Mucosa of rectum (tissue), 2 donors: ENCODE measurements around the gene PABPC1L.
A peak's percentile ranks its signal among the peaks of the same experiment; 100 is the strongest.
"Not testable (repeated sequence)": the region's sequence is repeated elsewhere in the genome, so short reads cannot be mapped to it uniquely, and the experiment has no call there.

ENCODE experiments used
- H3K27ac ChIP-seq, 2 donors: one replicate each; pipeline ENCODE4 v1.7.0; 2013; ENCODE audit warnings: inconsistent platforms in 2 of 2, low read depth in 2 of 2, low read length in 2 of 2
- H3K27me3 ChIP-seq, 2 donors: one replicate each; pipeline ENCODE4 v1.7.0; 2013; ENCODE audit warnings: low read length in 2 of 2; ENCODE audit not compliant: control insufficient read depth in 2 of 2, insufficient read depth in 2 of 2
- H3K36me3 ChIP-seq, 2 donors: one replicate each; pipeline ENCODE4 v1.7.0; 2013; ENCODE audit warnings: low read length in 2 of 2; ENCODE audit not compliant: control insufficient read depth in 2 of 2, insufficient read depth in 2 of 2
- H3K4me1 ChIP-seq, 2 donors: one replicate each; pipeline ENCODE4 v1.7.0; 2013; ENCODE audit warnings: low read length in 2 of 2, mild to moderate bottlenecking in 1 of 2; ENCODE audit not compliant: control insufficient read depth in 2 of 2, insufficient read depth in 2 of 2
- H3K4me3 ChIP-seq, 2 donors: one replicate each; pipeline ENCODE4 v1.7.0; 2013; ENCODE audit warnings: low read length in 2 of 2
- H3K9ac ChIP-seq, 2 donors: one replicate each; pipeline ENCODE4 v1.7.0; 2013; ENCODE audit warnings: low read length in 2 of 2, low read depth in 1 of 2, mild to moderate bottlenecking in 1 of 2
- H3K9me3 ChIP-seq, 2 donors: one replicate each; pipeline ENCODE4 v1.7.0; 2013; ENCODE audit warnings: low read length in 2 of 2; ENCODE audit not compliant: control insufficient read depth in 2 of 2
- donor health status: healthy.
- donor health status: Normal muscosa, but diverticular disease.

Gene PABPC1L

DNA sequence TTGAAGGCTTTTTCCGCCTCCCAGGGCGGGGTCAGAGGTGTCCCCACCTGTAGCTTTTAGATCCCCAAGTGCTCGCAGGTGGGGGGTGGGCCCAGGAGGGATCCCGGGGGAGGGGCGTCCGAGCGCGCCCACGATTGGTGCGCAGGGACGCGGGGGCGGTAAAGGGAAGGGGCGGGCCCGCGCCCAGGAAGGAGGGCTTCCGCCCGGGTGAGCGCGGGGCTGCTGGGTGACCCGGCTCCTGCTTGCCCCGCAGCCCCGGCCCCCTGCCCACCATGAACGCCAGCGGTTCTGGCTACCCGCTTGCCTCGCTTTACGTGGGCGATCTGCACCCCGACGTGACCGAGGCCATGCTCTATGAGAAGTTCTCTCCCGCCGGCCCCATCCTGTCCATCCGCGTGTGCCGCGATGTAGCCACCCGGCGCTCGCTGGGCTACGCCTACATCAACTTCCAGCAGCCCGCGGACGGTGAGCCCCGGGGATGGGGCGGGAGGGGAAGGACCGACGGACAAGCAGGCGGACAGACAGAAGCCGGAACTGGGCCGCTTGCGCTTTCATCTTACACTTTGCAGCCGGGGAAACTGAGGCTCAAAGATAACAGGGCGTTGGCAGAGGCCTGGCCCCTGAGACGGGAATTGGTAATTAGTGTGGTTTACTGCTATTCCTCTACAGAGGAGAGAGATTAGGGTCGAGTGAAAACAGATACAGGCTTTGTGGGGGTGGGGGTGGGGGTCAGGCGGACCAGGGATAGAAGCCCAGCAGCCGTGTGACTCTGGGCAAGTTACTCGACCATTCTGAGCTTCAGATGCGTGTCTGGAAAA lies at the start of gene PABPC1L:
Gene PABPC1L (plus strand): TSS at position 189 of the 818 bp plus-strand sequence. CDS start 84 bp downstream, at position 273.
- Histone ChIP-seq H3K27ac (peak within 1 kb of the TSS in 1 of 2 donors; percentile 4), H3K9me3 (no peaks in the 10 kb centered on the region), H3K36me3 (peaks cover 22 to 28% of the 10 kb centered on the region in 2 donors), H3K9ac (peak within 1 kb of the TSS; percentile 53), H3K27me3 (no peaks in the 10 kb centered on the region), H3K4me3 (peak within 1 kb of the TSS; percentile 62 to 70), H3K4me1 (peaks cover 7% of the 10 kb centered on the region in 2 donors)

DNA sequence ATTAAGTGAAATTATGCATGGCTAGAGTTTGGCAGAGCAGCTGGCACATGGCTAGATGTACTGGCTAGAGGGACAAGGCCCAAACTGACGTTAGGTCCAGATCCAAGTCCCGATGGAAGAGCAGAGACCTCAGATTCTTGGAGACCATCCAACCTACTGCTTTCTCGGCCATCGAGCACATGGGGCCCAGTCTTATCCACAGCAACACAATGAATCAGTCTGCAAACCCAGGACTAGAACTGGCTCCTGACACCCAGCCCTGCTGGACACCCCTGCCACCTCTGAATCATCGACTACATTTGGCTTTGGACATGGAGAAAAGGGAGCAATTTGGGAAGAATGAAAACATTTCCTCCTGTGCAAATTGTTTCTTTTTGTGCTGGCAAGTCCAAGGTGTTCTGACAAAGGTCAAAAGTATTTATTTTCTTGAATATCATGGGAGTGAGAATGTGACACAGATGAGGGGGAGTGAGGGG lies 48.3 kb upstream of the PABPC1L start:
- H3K4me3 ChIP-seq = no peak overlapping the region
- H3K4me1 ChIP-seq = peaks cover 0 to 5% of the 10 kb centered on the region in 2 donors
- no peaks in the 10 kb centered on the region for H3K9me3 ChIP-seq
- H3K27ac ChIP-seq = no peak overlapping the region
- H3K27me3 ChIP-seq = no peaks in the 10 kb centered on the region
- H3K36me3 ChIP-seq = no peaks in the 10 kb centered on the region
- H3K9ac ChIP-seq = no peak overlapping the region

DNA sequence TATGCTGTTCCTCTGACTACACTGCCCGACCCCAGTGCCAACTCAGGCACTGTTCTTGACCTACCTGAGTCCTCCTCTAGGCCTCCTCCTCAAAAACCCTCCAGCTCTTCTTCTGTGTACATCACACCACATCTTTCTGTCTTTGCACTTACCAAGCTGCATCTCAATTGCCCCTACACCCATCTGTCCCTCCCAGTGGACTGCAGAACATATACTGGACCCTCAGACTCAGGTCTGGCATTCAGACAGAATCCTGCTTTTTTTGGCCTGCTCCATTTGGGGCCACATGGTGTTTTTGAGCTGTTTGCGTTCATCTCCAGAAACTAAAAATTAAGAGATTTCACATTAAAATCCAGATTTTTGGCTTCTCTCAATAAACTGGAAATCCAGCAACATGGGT lies 47.6 kb upstream of the PABPC1L start:
- H3K9ac ChIP-seq = no peak overlapping the region
- no peaks in the 10 kb centered on the region for H3K36me3 ChIP-seq
- H3K4me1 ChIP-seq = peaks cover 3 to 4% of the 10 kb centered on the region in 2 donors
- no peak overlapping the region for H3K27ac ChIP-seq
- no peaks in the 10 kb centered on the region for H3K9me3 ChIP-seq
- H3K4me3 ChIP-seq = no peak overlapping the region
- no peaks in the 10 kb centered on the region for H3K27me3 ChIP-seq

GRCh38 chr20:44863365-44864084 lies 46.3 kb upstream of the PABPC1L start:
- not testable (repeated sequence) for H3K9ac ChIP-seq, H3K4me1 ChIP-seq, H3K4me3 ChIP-seq, H3K9me3 ChIP-seq, H3K27ac ChIP-seq, H3K27me3 ChIP-seq, H3K36me3 ChIP-seq

DNA sequence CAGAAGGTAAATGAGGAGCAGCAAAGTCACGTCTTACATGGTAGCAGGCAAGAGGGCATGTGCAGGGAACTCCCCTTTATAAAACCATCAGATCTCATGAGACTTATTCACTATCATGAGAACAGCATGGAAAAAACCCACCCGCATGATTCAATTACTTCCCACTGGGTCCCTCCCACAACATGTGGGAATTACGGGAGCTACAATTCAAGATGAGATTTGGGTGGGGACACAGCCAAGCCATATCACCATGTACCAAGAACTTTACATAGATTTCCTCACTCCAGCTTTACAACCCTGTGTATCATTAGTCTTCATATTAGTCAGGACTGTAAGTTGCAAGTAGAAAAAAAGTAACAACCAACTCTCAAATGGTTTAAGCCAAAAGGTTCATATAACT lies 45.4 kb upstream of the PABPC1L start:
- H3K4me1 ChIP-seq, H3K4me3 ChIP-seq, H3K27ac ChIP-seq, H3K9ac ChIP-seq, H3K9me3 ChIP-seq, H3K27me3 ChIP-seq, H3K36me3 ChIP-seq: not testable (repeated sequence)

DNA sequence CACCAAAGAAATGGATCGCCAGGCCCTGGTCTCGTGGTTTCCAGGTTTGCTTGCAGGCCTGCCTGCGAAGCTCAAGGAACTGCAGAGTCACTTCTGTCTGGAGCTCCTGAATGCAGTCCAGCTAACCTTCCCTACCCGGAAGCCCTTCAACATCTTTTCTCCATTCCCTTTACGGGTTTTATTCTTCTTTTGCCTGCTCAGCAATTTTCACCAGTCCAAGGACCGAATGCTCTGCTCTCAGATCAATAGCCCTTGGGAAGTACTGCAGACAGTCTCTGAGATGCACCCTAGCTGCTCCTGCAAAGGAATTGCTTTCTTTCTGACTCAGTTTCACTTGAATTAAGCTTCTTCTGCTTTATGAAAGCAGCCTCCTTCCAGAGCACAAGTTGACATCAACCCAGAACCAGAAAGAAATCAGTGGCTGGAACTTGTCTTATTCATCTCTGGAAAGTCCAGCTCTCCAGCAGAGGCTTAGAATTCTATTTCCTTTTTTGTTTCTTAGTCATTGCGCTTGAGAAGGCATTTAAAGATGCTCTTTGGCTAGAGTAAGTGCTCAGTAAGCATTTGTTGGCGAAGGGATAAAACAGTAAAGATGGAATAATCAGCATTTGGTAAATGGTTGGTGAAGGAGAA lies 43.0 kb upstream of the PABPC1L start:
- no peaks in the 10 kb centered on the region for H3K9me3 ChIP-seq
- H3K27ac ChIP-seq = no peak overlapping the region
- H3K4me1 ChIP-seq = peaks cover 0 to 3% of the 10 kb centered on the region in 2 donors
- no peak overlapping the region for H3K9ac ChIP-seq
- peaks cover 0 to 2% of the 10 kb centered on the region in 2 donors for H3K27me3 ChIP-seq
- no peaks in the 10 kb centered on the region for H3K36me3 ChIP-seq
- no peak overlapping the region for H3K4me3 ChIP-seq

- H3K27me3 ChIP-seq = peaks cover 0 to 2% of the 10 kb centered on the region in 2 donors
- H3K4me3 ChIP-seq = no peak overlapping the region
- peaks cover 0 to 3% of the 10 kb centered on the region in 2 donors for H3K4me1 ChIP-seq
- H3K9me3 ChIP-seq = no peaks in the 10 kb centered on the region
- no peak overlapping the region for H3K9ac ChIP-seq
- no peak overlapping the region for H3K27ac ChIP-seq
- no peaks in the 10 kb centered on the region for H3K36me3 ChIP-seq
These were observed 40.4 kb upstream of the PABPC1L start for GRCh38 chr20:44869471-44869870.

DNA sequence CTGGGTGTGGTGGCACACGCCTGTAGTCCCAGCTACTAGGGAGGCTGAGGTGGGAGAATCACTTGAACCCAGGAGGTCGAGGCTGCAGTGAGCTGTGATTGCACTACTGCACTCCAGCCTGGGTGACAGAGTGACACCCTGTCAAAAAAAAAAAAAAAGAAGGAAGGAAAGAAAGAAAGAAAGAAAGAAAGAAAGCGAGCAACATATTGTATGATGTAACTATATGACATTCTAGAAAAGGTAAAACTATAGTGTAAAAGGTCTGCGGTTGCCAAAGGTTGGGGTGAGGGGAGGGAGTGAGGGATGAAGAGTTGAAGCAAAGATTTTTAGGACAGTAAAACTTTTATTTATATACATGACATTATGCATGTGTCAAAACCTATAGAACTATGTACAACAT lies 27.5 kb upstream of the PABPC1L start:
- not testable (repeated sequence) for H3K9ac ChIP-seq, H3K4me3 ChIP-seq, H3K27me3 ChIP-seq, H3K27ac ChIP-seq, H3K36me3 ChIP-seq, H3K9me3 ChIP-seq
- peaks cover 15 to 16% of the 10 kb centered on the region in 2 donors for H3K4me1 ChIP-seq

DNA sequence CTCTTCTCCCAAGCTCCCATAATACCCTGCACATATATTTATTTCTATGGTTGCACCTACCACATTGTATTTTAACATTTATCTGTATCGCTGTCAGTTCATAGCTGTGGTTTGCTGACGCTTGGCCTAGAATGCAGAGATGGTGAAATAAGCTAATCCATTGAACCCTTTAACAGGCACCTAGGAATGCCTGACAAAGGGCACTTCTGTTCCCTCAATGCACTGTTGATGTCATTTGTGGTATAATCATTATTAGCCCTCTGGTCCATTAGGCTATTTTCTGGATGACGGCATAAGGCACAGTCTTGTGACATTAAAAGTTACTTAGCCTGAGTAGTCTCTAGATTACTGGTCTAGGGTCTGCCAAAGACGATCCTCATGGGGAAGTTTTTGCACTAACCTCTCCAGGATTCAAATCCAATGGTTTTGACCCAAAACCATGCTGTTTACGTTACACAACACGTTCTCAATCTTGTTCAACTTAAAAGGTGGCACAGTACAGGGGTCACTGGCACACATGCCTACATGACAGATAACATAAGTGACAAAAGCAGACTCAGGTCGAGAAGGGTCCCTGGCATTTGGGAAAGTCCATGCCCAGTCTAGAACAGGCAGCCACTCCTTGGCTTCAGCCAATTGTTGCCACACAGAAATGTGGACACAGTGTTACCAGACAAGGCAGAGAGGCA lies 26.5 kb upstream of the PABPC1L start:
- Histone ChIP-seq H3K4me1 (peaks cover 24 to 26% of the 10 kb centered on the region in 2 donors), H3K4me3 (no peak overlapping the region), H3K27ac (no peak overlapping the region), H3K9ac (no peak overlapping the region), H3K9me3 (no peaks in the 10 kb centered on the region), H3K27me3 (no peaks in the 10 kb centered on the region), H3K36me3 (peaks cover 0 to 3% of the 10 kb centered on the region in 2 donors)
